CD4-positive, CD25-positive, alpha-beta regulatory T cell (primary cell): ENCODE results near the gene GTF2H4. TPM values are rescaled to one million over a fixed set of nuclear protein-coding genes. Genes with fewer than 3 reads are reported as not detected.
"Not testable (repeated sequence)": the region's sequence is repeated elsewhere in the genome, so short reads cannot be mapped to it uniquely, and the experiment has no call there.

Experiments used
- ATAC-seq, 2 donors: fragments of 150-1000 bp; cut with Tn5 transposase; one replicate each; pipeline ENCODE4 v1.10.0; 2021; ENCODE audit warnings: low read depth in 2 of 2, moderate number of reproducible peaks in 2 of 2, moderate library complexity in 1 of 2
- DNase-seq, 3 donors: peaks; one replicate each; pipeline versions ENCODE4 v3.0.0 to v3.0.0-alpha.2; 2012 to 2022; ENCODE audit warnings: mixed read lengths in 1 of 3
- H3K27ac ChIP-seq: one replicate; pipeline ENCODE4 v1.7.0; 2013; ENCODE audit warnings: mild to moderate bottlenecking, low read length; ENCODE audit not compliant: insufficient read depth, poor library complexity, severe bottlenecking
- H3K27me3 ChIP-seq: one replicate; pipeline ENCODE4 v1.7.0; 2013; ENCODE audit warnings: low read length; ENCODE audit not compliant: control insufficient read depth, insufficient read depth
- H3K36me3 ChIP-seq: one replicate; pipeline ENCODE4 v1.7.0; 2013; ENCODE audit warnings: mild to moderate bottlenecking, low read length, moderate library complexity; ENCODE audit not compliant: control insufficient read depth, insufficient read depth
- H3K4me1 ChIP-seq: 2 replicates; pipeline ENCODE4 v1.7.0; 2013; ENCODE audit warnings: mild to moderate bottlenecking, low read length; ENCODE audit not compliant: insufficient read depth, control insufficient read depth, poor library complexity, severe bottlenecking
- H3K4me3 ChIP-seq: one replicate; pipeline ENCODE4 v1.7.0; 2013; ENCODE audit warnings: low read depth, mild to moderate bottlenecking, low read length, moderate library complexity
- H3K9me3 ChIP-seq, 2 experiments: 1 replicate in 1 of 2; 2 replicates in 1 of 2; pipeline ENCODE4 v1.7.0; 2013; ENCODE audit warnings: low read length in 2 of 2, mild to moderate bottlenecking in 1 of 2, moderate library complexity in 1 of 2; ENCODE audit not compliant: control insufficient read depth in 2 of 2
- H3K27ac Mint-ChIP-seq, 3 donors: one replicate each; pipeline ENCODE4 v1.8.0; 2020 to 2022; ENCODE audit warnings: mild to moderate bottlenecking in 3 of 3, mixed read lengths in 3 of 3, moderate library complexity in 2 of 3
- H3K27me3 Mint-ChIP-seq: one replicate; pipeline ENCODE4 v1.8.0; 2022; ENCODE audit warnings: mild to moderate bottlenecking, mixed read lengths
- H3K36me3 Mint-ChIP-seq: one replicate; pipeline ENCODE4 v1.8.0; 2020; ENCODE audit warnings: mixed read lengths
- H3K4me1 Mint-ChIP-seq, 4 donors: one replicate each; pipeline ENCODE4 v1.8.0; 2020 to 2022; ENCODE audit warnings: mixed read lengths in 4 of 4, mild to moderate bottlenecking in 1 of 4
- H3K4me3 Mint-ChIP-seq, 4 donors: one replicate each; pipeline ENCODE4 v1.8.0; 2020 to 2022; ENCODE audit warnings: mild to moderate bottlenecking in 4 of 4, mixed read lengths in 4 of 4, moderate library complexity in 3 of 4
- H3K9me3 Mint-ChIP-seq, 7 donors: one replicate each; pipeline ENCODE4 v1.8.0; 2020 to 2022; ENCODE audit warnings: mixed read lengths in 7 of 7, mild to moderate bottlenecking in 3 of 7, moderate library complexity in 2 of 7
- polyA plus RNA-seq, 4 donors: library from polyadenylated mRNA; unstranded; fragments of 300-500 nt; fragmentation: Illumina TruSeq; gene quantifications; one replicate each; pipeline ENCODE4 v1.2.3, GENCODE V29; 2021
- total RNA-seq: library from RNA; stranded (reverse); gene quantifications from one replicate; pipeline ENCODE4 v1.2.3, GENCODE V29; 2022

Gene GTF2H4
- total and polyA plus RNA-seq, 5 donors from 2014 or later = 6.8 to 15.5 (median 7.2) TPM

- not testable (repeated sequence) for H3K27me3 ChIP-seq, H3K4me3 ChIP-seq, H3K27ac ChIP-seq, H3K36me3 Mint-ChIP-seq, DNase-seq, H3K27me3 Mint-ChIP-seq, H3K4me3 Mint-ChIP-seq, H3K4me1 ChIP-seq, H3K27ac Mint-ChIP-seq, H3K9me3 ChIP-seq, ATAC-seq, H3K36me3 ChIP-seq, H3K9me3 Mint-ChIP-seq, H3K4me1 Mint-ChIP-seq
These were observed 5.8 kb upstream of the GTF2H4 start for GRCh38 chr6:30902196-30902595.

- Histone ChIP-seq H3K4me1 (no peaks in the 10 kb centered on the region), H3K36me3 (no peaks in the 10 kb centered on the region), H3K27me3 (no peaks in the 10 kb centered on the region), H3K9me3 (no peaks in the 10 kb centered on the region), H3K27ac (no peak overlapping the region), H3K4me3 (no peak overlapping the region)
- no peaks in the 10 kb centered on the region for H3K9me3 Mint-ChIP-seq
- peaks cover under 1 to 5% (median 3%) of the 10 kb centered on the region in 4 donors for H3K4me1 Mint-ChIP-seq
- H3K4me3 Mint-ChIP-seq = peak overlapping the region in 1 of 4 donors; percentile 71
- DNase-seq (no peak), ATAC-seq (no peak)
- peaks cover 7% of the 10 kb centered on the region for H3K27me3 Mint-ChIP-seq
- peak overlapping the region in 1 of 3 donors; percentile 10 for H3K27ac Mint-ChIP-seq
- H3K36me3 Mint-ChIP-seq = peaks cover 8% of the 10 kb centered on the region
These were observed 5.3 kb upstream of the GTF2H4 start for GRCh38 chr6:30902709-30903108.

DNA sequence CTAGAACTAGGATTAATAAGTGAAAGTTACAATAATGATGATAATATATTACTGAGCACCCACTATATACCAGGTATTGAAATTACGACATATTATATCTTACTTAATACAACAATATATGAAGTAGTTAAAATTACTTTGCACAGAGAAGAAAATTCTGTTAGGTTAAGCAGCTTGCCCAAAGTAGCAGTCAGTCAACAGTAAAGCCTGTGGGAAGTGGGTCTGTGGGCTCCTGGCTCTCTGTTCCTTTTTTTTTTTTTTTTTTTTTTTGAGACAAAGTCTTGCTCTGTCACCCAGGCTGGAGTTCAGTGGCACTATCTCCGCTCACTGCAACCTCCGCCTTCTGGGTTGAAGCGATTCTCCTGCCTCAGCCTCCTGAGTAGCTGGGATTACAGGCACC lies 4.8 kb upstream of the GTF2H4 start:
- H3K27me3 Mint-ChIP-seq = peaks cover 7% of the 10 kb centered on the region
- no peaks in the 10 kb centered on the region for H3K9me3 Mint-ChIP-seq
- H3K27ac Mint-ChIP-seq = no peak overlapping the region

DNA sequence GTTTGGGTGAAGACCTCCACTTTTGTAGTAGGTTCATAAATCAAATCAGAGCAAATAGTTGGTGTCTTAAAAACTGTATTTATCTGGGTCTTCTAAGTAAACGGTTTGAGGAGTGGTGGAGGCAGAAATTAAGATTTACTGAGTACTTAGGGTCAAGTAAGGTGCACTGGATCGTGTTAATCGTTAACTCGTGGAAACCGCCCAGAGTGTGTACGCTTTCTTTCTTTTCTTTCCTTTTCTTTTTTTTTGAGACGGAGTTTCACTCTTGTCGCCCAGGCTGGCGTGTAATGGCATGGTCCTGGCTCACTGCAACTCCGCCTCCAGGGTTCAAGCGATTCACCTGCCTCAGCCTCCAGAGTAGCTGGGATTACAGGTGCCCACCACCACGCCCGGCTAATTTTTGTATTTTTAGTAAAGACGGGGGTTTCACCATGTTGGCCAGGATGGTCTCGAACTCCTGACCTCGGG lies 683 bp upstream of the GTF2H4 start:
- not testable (repeated sequence) for ATAC-seq
- peak overlapping the region in 1 of 3 donors; percentile 93 for H3K27ac Mint-ChIP-seq

More for the DNA sequence above, 4.8 kb upstream of the GTF2H4 start:
- Mint-ChIP-seq H3K4me1 (peaks cover 6 to 11% (median 7%) of the 10 kb centered on the region in 4 donors), H3K4me3 (no peak overlapping the region), H3K36me3 (peaks cover 4% of the 10 kb centered on the region)
- no peaks in the 10 kb centered on the region for H3K9me3 ChIP-seq
- H3K27me3 ChIP-seq = no peaks in the 10 kb centered on the region
- no peak for ATAC-seq
- H3K4me3 ChIP-seq = no peak overlapping the region
- peaks cover 1% of the 10 kb centered on the region for H3K4me1 ChIP-seq
- no peak overlapping the region for H3K27ac ChIP-seq
- H3K36me3 ChIP-seq = no peaks in the 10 kb centered on the region
- no peak for DNase-seq

DNA sequence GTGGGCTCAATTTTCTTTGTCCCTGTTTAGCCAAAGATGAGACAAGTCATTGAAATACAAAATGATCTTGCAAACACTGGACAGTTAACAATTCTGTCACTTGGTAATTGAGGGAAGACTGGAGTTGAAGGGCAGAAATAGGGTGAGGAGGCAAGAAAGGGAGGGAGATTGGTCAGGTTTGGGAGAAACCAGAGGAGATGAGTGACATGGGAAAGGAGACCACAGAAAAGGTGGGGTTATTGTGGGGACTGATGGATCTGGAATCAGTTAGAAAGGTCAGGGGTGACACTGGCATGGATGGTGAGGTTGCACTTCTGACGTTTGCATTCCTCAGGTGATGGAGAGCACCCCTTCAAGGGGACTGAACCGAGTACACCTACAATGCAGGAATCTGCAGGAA lies 693 bp downstream of the GTF2H4 start:
- no peak overlapping the region for H3K27ac ChIP-seq
- no peaks in the 10 kb centered on the region for H3K27me3 Mint-ChIP-seq
- H3K4me3 Mint-ChIP-seq = peak overlapping the region; percentile 98 to 100 (median 99)
- peak overlapping the region; percentile 92 for H3K4me3 ChIP-seq
- peaks cover 11% of the 10 kb centered on the region for H3K36me3 ChIP-seq
- peaks cover 13% of the 10 kb centered on the region for H3K36me3 Mint-ChIP-seq
- H3K9me3 Mint-ChIP-seq = no peaks in the 10 kb centered on the region
- no peak for DNase-seq
- no peaks in the 10 kb centered on the region for H3K9me3 ChIP-seq
- no peaks in the 10 kb centered on the region for H3K27me3 ChIP-seq
- no peak for ATAC-seq
- peak overlapping the region in 2 of 3 donors; percentile 89 to 93 for H3K27ac Mint-ChIP-seq
- H3K4me1 Mint-ChIP-seq = peaks cover 9 to 42% (median 24%) of the 10 kb centered on the region in 4 donors
- H3K4me1 ChIP-seq = peaks cover 19% of the 10 kb centered on the region

More for the DNA sequence above, 683 bp upstream of the GTF2H4 start:
- Mint-ChIP-seq H3K4me1 (peaks cover 9 to 28% (median 18%) of the 10 kb centered on the region in 4 donors), H3K4me3 (peak overlapping the region; percentile 98 to 100 (median 99)), H3K36me3 (peaks cover 13% of the 10 kb centered on the region)
- H3K9me3 ChIP-seq, H3K27me3 Mint-ChIP-seq, H3K27ac ChIP-seq, H3K9me3 Mint-ChIP-seq, DNase-seq, H3K27me3 ChIP-seq: not testable (repeated sequence)
- peaks cover 11% of the 10 kb centered on the region for H3K36me3 ChIP-seq
- H3K4me3 ChIP-seq = peak overlapping the region; percentile 41
- peaks cover 11% of the 10 kb centered on the region for H3K4me1 ChIP-seq

DNA sequence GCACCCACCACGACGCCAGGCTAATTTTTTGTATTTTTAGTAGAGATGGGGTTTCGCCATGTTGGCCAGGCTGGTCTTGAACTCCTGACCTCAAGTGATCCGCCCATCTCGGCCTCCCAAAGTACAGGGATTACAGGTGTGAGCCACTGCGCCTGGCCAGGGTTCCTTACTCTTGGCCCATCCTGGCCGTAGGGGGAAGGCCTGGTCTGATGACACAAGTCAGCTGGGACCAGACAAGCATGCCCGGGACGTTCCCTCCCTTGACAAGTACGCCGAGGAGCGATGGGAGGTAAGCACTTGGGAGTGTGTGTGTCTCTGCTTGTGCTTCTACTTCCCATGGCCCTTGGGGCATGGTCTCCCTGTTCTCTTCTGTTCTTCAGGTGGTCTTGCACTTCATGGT lies 2.5 kb downstream of the GTF2H4 start:
- H3K27me3 Mint-ChIP-seq, H3K27me3 ChIP-seq, ATAC-seq, H3K27ac Mint-ChIP-seq, DNase-seq, H3K4me3 ChIP-seq, H3K27ac ChIP-seq, H3K9me3 ChIP-seq, H3K9me3 Mint-ChIP-seq: not testable (repeated sequence)
- Mint-ChIP-seq H3K36me3 (peaks cover 13% of the 10 kb centered on the region), H3K4me3 (peak overlapping the region in 3 of 4 donors; percentile 17 to 98 (median 62)), H3K4me1 (peaks cover 12 to 53% (median 28%) of the 10 kb centered on the region in 4 donors)
- H3K36me3 ChIP-seq = peaks cover 11% of the 10 kb centered on the region
- peaks cover 31% of the 10 kb centered on the region for H3K4me1 ChIP-seq

GRCh38 chr6:30912746-30913520 lies 4.9 kb downstream of the GTF2H4 start:
- DNase-seq = no peak
- no peak overlapping the region for H3K4me3 ChIP-seq
- peaks cover 28% of the 10 kb centered on the region for H3K36me3 Mint-ChIP-seq
- peaks cover 31% of the 10 kb centered on the region for H3K4me1 ChIP-seq
- H3K36me3 ChIP-seq = peaks cover 20% of the 10 kb centered on the region
- H3K9me3 ChIP-seq = no peaks in the 10 kb centered on the region
- H3K27ac Mint-ChIP-seq = peak overlapping the region in 2 of 3 donors; percentile 54 to 93
- H3K9me3 Mint-ChIP-seq = no peaks in the 10 kb centered on the region
- no peak for ATAC-seq
- H3K27ac ChIP-seq = peak overlapping the region; percentile 70
- no peaks in the 10 kb centered on the region for H3K27me3 Mint-ChIP-seq
- peaks cover 12 to 64% (median 38%) of the 10 kb centered on the region in 4 donors for H3K4me1 Mint-ChIP-seq
- no peaks in the 10 kb centered on the region for H3K27me3 ChIP-seq
- peak overlapping the region; percentile 92 to 96 (median 93) for H3K4me3 Mint-ChIP-seq
